Trophoblast cell (in vitro differentiated cells and primary cell): ENCODE measurements around the gene CTSV.
"Not testable (repeated sequence)": the region's sequence is repeated elsewhere in the genome, so short reads cannot be mapped to it uniquely, and the experiment has no call there.

Experiments
- DNase-seq, 2 donors: peaks; one replicate each; pipeline ENCODE4 v3.0.0-alpha.2; 2016
- H2AFZ ChIP-seq: 2 replicates; pipeline ENCODE4 v1.6.1; 2013; ENCODE audit warnings: low read length, moderate library complexity, mild to moderate bottlenecking; ENCODE audit not compliant: insufficient read depth, poor library complexity
- H2AK5ac ChIP-seq: 2 replicates; pipeline ENCODE4 v1.6.1; 2013; ENCODE audit warnings: mild to moderate bottlenecking, low read length
- H2BK120ac ChIP-seq: 2 replicates; pipeline ENCODE4 v1.6.1; 2013; ENCODE audit warnings: low read length, mild to moderate bottlenecking, moderate library complexity; ENCODE audit not compliant: insufficient read depth, poor library complexity
- H2BK12ac ChIP-seq: 2 replicates; pipeline ENCODE4 v1.6.1; 2013; ENCODE audit warnings: mild to moderate bottlenecking, low read length, moderate library complexity
- H2BK5ac ChIP-seq: 2 replicates; pipeline ENCODE4 v1.6.1; 2013; ENCODE audit warnings: low read length, low read depth, moderate library complexity, mild to moderate bottlenecking; ENCODE audit not compliant: poor library complexity
- H3K14ac ChIP-seq: 2 replicates; pipeline ENCODE4 v1.6.1; 2013; ENCODE audit warnings: mild to moderate bottlenecking, low read length
- H3K18ac ChIP-seq: 2 replicates; pipeline ENCODE4 v1.6.1; 2013; ENCODE audit warnings: mild to moderate bottlenecking, low read length
- H3K23ac ChIP-seq: 2 replicates; pipeline ENCODE4 v1.6.1; 2013; ENCODE audit warnings: low read length
- H3K27ac ChIP-seq: 2 replicates; pipeline ENCODE4 v1.5.1; 2013; ENCODE audit warnings: low read depth, mild to moderate bottlenecking, inconsistent platforms, low read length, moderate library complexity
- H3K27me3 ChIP-seq: 2 replicates; pipeline ENCODE4 v1.6.1; 2013; ENCODE audit warnings: inconsistent platforms, mild to moderate bottlenecking, low read length, moderate library complexity; ENCODE audit not compliant: insufficient read depth
- H3K36me3 ChIP-seq, 2 experiments: 1 replicate in 1 of 2; 2 replicates in 1 of 2; pipeline ENCODE4 v1.6.1; 2013; ENCODE audit warnings: low read length in 2 of 2, mild to moderate bottlenecking in 2 of 2, moderate library complexity in 1 of 2; ENCODE audit not compliant: insufficient read depth in 2 of 2, control insufficient read depth in 1 of 2
- H3K4ac ChIP-seq: 2 replicates; pipeline ENCODE4 v1.6.1; 2013; ENCODE audit warnings: low read depth, mild to moderate bottlenecking, low read length, moderate library complexity
- H3K4me1 ChIP-seq, 2 experiments: 1 replicate in 1 of 2; 2 replicates in 1 of 2; pipeline ENCODE4 v1.6.1; 2013; ENCODE audit warnings: low read length in 2 of 2, mild to moderate bottlenecking in 2 of 2, moderate library complexity in 1 of 2; ENCODE audit not compliant: insufficient read depth in 2 of 2, control insufficient read depth in 1 of 2
- H3K4me2 ChIP-seq: 2 replicates; pipeline ENCODE4 v1.6.1; 2013; ENCODE audit warnings: inconsistent platforms, mild to moderate bottlenecking, low read length, moderate library complexity
- H3K4me3 ChIP-seq: 2 replicates; pipeline ENCODE4 v1.5.1; 2013; ENCODE audit warnings: mild to moderate bottlenecking, low read depth, low read length, inconsistent platforms
- H3K79me1 ChIP-seq: one replicate; pipeline ENCODE4 v1.6.1; 2013; ENCODE audit warnings: low read length
- H3K79me2 ChIP-seq: 2 replicates; pipeline ENCODE4 v1.6.1; 2013; ENCODE audit warnings: low read length, mild to moderate bottlenecking; ENCODE audit not compliant: control insufficient read depth, insufficient read depth, poor library complexity
- H3K9ac ChIP-seq: 2 replicates; pipeline ENCODE4 v1.6.1; 2013; ENCODE audit warnings: mild to moderate bottlenecking, low read length
- H3K9me3 ChIP-seq: 2 replicates; pipeline ENCODE4 v1.6.1; 2013; ENCODE audit warnings: low read depth, mild to moderate bottlenecking, control low read depth, inconsistent platforms, low read length; ENCODE audit not compliant: insufficient read depth
- H4K12ac ChIP-seq: 2 replicates; pipeline ENCODE4 v1.6.1; 2013; ENCODE audit warnings: low read depth, mild to moderate bottlenecking, low read length, moderate library complexity
- H4K8ac ChIP-seq: 2 replicates; pipeline ENCODE4 v1.6.1; 2013; ENCODE audit warnings: low read depth, mild to moderate bottlenecking, low read length, moderate library complexity
- H4K91ac ChIP-seq: one replicate; pipeline ENCODE4 v1.6.1; 2013; ENCODE audit warnings: low read depth, mild to moderate bottlenecking, low read length, moderate library complexity
- WGBS: extraction: QIAGEN DNeasy Blood & Tissue Kit; methylation state at CpG from one replicate; pipeline ENCODE4 v1.1.7; 2013; ENCODE audit warnings: missing lambda C conversion rate; ENCODE audit not compliant: insufficient read length, insufficient coverage; ENCODE audit errors: extremely low coverage; 5-methylcytosine and 5-hydroxymethylcytosine counted together

The CTSV gene

GRCh38 chr9:97000139-97000787 lies 38.7 kb downstream of the CTSV start:
- H2BK12ac ChIP-seq, H3K9ac ChIP-seq, DNase-seq, H2AK5ac ChIP-seq, H4K8ac ChIP-seq, H4K12ac ChIP-seq, H3K79me2 ChIP-seq, H3K36me3 ChIP-seq, H3K4ac ChIP-seq, H3K23ac ChIP-seq, H2BK120ac ChIP-seq, H3K79me1 ChIP-seq, H3K9me3 ChIP-seq, H3K18ac ChIP-seq, H3K4me1 ChIP-seq, H2AFZ ChIP-seq, H3K27ac ChIP-seq, H4K91ac ChIP-seq, H3K14ac ChIP-seq, H3K27me3 ChIP-seq, H3K4me2 ChIP-seq, H3K4me3 ChIP-seq, H2BK5ac ChIP-seq: not testable (repeated sequence)
- WGBS = no CpG with 5 or more reads among the region's 3 CpGs

DNA sequence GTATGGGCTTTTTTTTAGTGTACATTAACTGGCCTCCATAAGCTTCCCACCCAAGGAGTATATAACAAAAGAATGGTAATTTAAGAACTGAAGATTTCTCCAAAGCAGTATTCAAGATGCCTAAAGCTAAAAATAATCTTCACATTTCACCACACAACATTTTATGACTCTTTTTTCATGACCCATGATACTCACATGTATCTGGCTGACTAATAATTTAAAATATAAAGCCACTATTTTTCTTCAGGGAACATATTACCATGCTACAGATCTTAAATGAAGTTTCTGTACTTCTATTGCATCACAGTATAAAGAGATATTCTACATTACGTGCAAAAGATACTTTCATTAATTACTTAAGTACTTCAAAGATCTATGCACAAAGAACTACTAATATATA lies 39.2 kb downstream of the CTSV start:
- DNase-seq, H3K4ac ChIP-seq: not testable (repeated sequence)

DNA sequence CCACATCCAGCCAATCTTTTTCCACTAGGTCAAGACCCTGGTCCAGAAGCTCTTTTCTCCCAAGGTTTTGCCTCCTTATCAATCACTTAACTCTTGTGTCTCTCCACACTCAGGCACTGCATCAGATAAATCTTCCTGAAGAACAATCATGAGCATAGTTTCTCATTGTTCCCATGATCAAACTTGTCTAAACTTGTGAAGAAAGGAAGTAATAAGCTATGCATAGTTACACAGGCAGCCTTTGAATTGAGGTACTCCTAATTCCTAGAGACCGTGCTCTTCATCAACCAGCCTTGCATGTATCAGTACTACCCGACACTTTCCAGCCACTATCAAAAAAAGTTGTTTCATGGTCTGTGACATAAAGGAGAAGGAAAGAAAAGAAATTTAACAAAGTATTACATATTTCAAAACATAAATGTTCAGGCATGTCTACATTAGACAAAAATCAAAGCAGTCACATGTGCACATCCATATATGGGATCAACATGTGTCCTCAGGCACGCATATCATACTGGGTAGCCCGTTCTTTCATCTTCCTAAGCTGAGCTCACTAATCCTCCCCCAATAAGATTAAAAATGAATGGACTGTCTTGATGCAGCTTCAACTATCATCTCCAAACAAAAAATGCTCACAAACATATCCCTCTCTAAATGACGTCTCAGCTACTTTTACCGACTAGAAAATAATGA lies 41.8 kb downstream of the CTSV start:
- H4K8ac ChIP-seq, H2BK5ac ChIP-seq, H3K36me3 ChIP-seq, H3K9me3 ChIP-seq, H4K12ac ChIP-seq, H3K9ac ChIP-seq, H2AFZ ChIP-seq, DNase-seq, H3K4ac ChIP-seq, H4K91ac ChIP-seq, H2BK120ac ChIP-seq, H3K23ac ChIP-seq, H3K79me2 ChIP-seq, H2AK5ac ChIP-seq, H3K27ac ChIP-seq, H3K14ac ChIP-seq, H3K18ac ChIP-seq, H3K79me1 ChIP-seq, H3K4me2 ChIP-seq, H3K4me1 ChIP-seq, H3K27me3 ChIP-seq, H3K4me3 ChIP-seq, H2BK12ac ChIP-seq: not testable (repeated sequence)
- WGBS = no CpG with 5 or more reads among the region's 6 CpGs

More for the DNA sequence above, 39.2 kb downstream of the CTSV start:
- not testable (repeated sequence) for H3K4me2 ChIP-seq, H2BK12ac ChIP-seq, H2AFZ ChIP-seq, H2BK5ac ChIP-seq, H3K27me3 ChIP-seq, H3K4me1 ChIP-seq, H3K4me3 ChIP-seq, H3K27ac ChIP-seq, H4K91ac ChIP-seq, H3K9me3 ChIP-seq, H2AK5ac ChIP-seq, H4K12ac ChIP-seq, H3K9ac ChIP-seq, H3K79me1 ChIP-seq, H3K18ac ChIP-seq, H3K14ac ChIP-seq, H3K79me2 ChIP-seq, H3K23ac ChIP-seq, H2BK120ac ChIP-seq, H4K8ac ChIP-seq, H3K36me3 ChIP-seq
- WGBS = no CpG with 5 or more reads among the region's 1 CpG

- H3K4me1 ChIP-seq, H3K4me3 ChIP-seq, H3K36me3 ChIP-seq, H3K4ac ChIP-seq, H3K18ac ChIP-seq, H2AK5ac ChIP-seq, H3K27ac ChIP-seq, H3K79me1 ChIP-seq, H3K4me2 ChIP-seq, H3K27me3 ChIP-seq, H2BK12ac ChIP-seq, H3K23ac ChIP-seq, H2AFZ ChIP-seq, H3K79me2 ChIP-seq, H4K12ac ChIP-seq, H4K91ac ChIP-seq, H4K8ac ChIP-seq, H3K9me3 ChIP-seq, H3K9ac ChIP-seq, H2BK5ac ChIP-seq, DNase-seq, H3K14ac ChIP-seq, H2BK120ac ChIP-seq: not testable (repeated sequence)
- WGBS = no CpG with 5 or more reads among the region's 2 CpGs
Observed at GRCh38 chr9:96994531-96995016, 44.4 kb downstream of the CTSV start.
